ENCODE data around the gene GPNMB.

GRCh38 chr7:23268167-23268566, 21.6 kb downstream of the GPNMB start:
- no peak for TF ChIP-seq CTCF (tag by site-specific recombination; IDR thresholded peaks at IDR 0.05)
- TF ChIP-seq ZNF404 (tag by site-specific recombination; IDR thresholded peaks at IDR 0.05) = no peak
- no peak for TF ChIP-seq BCL11A (tag by site-specific recombination; IDR thresholded peaks at IDR 0.05; ENCODE audit: low read depth)

All from HEK293 (cell line).